Keratinocyte (primary cell): ENCODE data around the gene UTP3. TPM values are rescaled to one million over a fixed set of nuclear protein-coding genes. Genes with fewer than 3 reads are reported as not detected.
"Not testable (repeated sequence)": the region's sequence is repeated elsewhere in the genome, so short reads cannot be mapped to it uniquely, and the experiment has no call there.

ENCODE experiments used
- DNase-seq: peaks from one replicate; pipeline ENCODE4 v3.0.0-alpha.2; 2011; ENCODE audit warnings: low read depth, missing footprints, low spot score
- FAIRE-seq: peaks from 2 replicates; lab custom pipeline; 2011; peaks lifted over from hg19 to GRCh38; lab: Jason Lieb, UNC
- H2AFZ ChIP-seq: 2 replicates; pipeline ENCODE4 v1.6.0; 2012; ENCODE audit warnings: low read length, control low read depth, inconsistent platforms; ENCODE audit not compliant: control insufficient read depth
- H3K27ac ChIP-seq: 2 replicates; pipeline ENCODE4 v1.5.1; 2011; ENCODE audit warnings: low read length; ENCODE audit not compliant: control insufficient read depth, insufficient read depth
- H3K27me3 ChIP-seq: 3 replicates; pipeline ENCODE4 v1.6.0; 2011; ENCODE audit warnings: low read length; ENCODE audit not compliant: control insufficient read depth, insufficient read depth; ENCODE audit errors: extremely low read depth
- H3K36me3 ChIP-seq, 2 experiments: 2 replicates in 1 of 2; 3 replicates in 1 of 2; pipeline ENCODE4 v1.5.1; 2011; ENCODE audit warnings: low read length in 2 of 2, mild to moderate bottlenecking in 1 of 2; ENCODE audit not compliant: control insufficient read depth in 2 of 2, insufficient read depth in 2 of 2; ENCODE audit errors: extremely low read depth in 1 of 2
- H3K4me1 ChIP-seq: 3 replicates; pipeline ENCODE4 v1.5.1; 2011; ENCODE audit warnings: low read length; ENCODE audit not compliant: control insufficient read depth, insufficient read depth; ENCODE audit errors: extremely low read depth
- H3K4me2 ChIP-seq: 3 replicates; pipeline ENCODE4 v1.6.0; 2011; ENCODE audit warnings: low read depth, low read length; ENCODE audit not compliant: control insufficient read depth, insufficient read depth; ENCODE audit errors: extremely low read depth
- H3K4me3 ChIP-seq, 3 experiments: fragments of 200-600 bp in 1 of 3; sonication (generic) in 1 of 3; 2 replicates in 2 of 3; 3 replicates in 1 of 3; pipeline ENCODE4 v1.5.1; 2011 to 2016; ENCODE audit warnings: low read length in 3 of 3, mild to moderate bottlenecking in 3 of 3, control low read depth in 2 of 3, inconsistent platforms in 1 of 3, low read depth in 1 of 3, mixed read lengths in 1 of 3, mixed run types in 1 of 3, moderate library complexity in 1 of 3; ENCODE audit not compliant: control insufficient read depth in 2 of 3, insufficient read depth in 2 of 3; ENCODE audit errors: extremely low read depth in 1 of 3
- H3K79me2 ChIP-seq: 2 replicates; pipeline ENCODE4 v1.6.0; 2012; ENCODE audit warnings: low read length; ENCODE audit not compliant: control insufficient read depth, insufficient read depth
- H3K9ac ChIP-seq: 3 replicates; pipeline ENCODE4 v1.6.0; 2011; ENCODE audit warnings: low read length; ENCODE audit not compliant: control insufficient read depth, insufficient read depth; ENCODE audit errors: extremely low read depth
- H3K9me1 ChIP-seq: 3 replicates; pipeline ENCODE4 v1.6.0; 2011; ENCODE audit warnings: low read length; ENCODE audit not compliant: control insufficient read depth, insufficient read depth; ENCODE audit errors: extremely low read depth
- H3K9me3 ChIP-seq: 2 replicates; pipeline ENCODE4 v1.5.1; 2012; ENCODE audit warnings: low read depth, low read length; ENCODE audit not compliant: control insufficient read depth
- H4K20me1 ChIP-seq: 3 replicates; pipeline ENCODE4 v1.6.0; 2011; ENCODE audit warnings: low read length; ENCODE audit not compliant: control insufficient read depth, insufficient read depth; ENCODE audit errors: extremely low read depth
- CTCF ChIP-seq, 3 experiments: IDR thresholded peaks in 1 of 3; conservative IDR thresholded peaks in 1 of 3; optimal IDR thresholded peaks in 1 of 3; 2 replicates in 2 of 3; 3 replicates in 1 of 3; pipeline versions ENCODE3 to v1.5.1; 2011; ENCODE audit warnings: low read length in 3 of 3, mild to moderate bottlenecking in 3 of 3, moderate library complexity in 2 of 3, control low read depth in 1 of 3, inconsistent platforms in 1 of 3; ENCODE audit not compliant: insufficient read depth in 2 of 3; ENCODE audit errors: extremely low read depth in 1 of 3
- EZH2 ChIP-seq: IDR thresholded peaks from one replicate; pipeline ENCODE4 v1.6.1; 2012; ENCODE audit warnings: inconsistent platforms, mild to moderate bottlenecking, low read length, moderate library complexity
- dilution Hi-C: fragments of 300-500 bp; cut with MboI; formaldehyde crosslinking; loops from one replicate; pipeline ENCODE4 v1.7.0; 2020; ENCODE audit warnings: low sequenced_read_pairs; ENCODE audit not compliant: extremely low pct_ligation_motif_present
- polyA minus RNA-seq, 3 experiments: library from RNA; depleted of rRNA, polyadenylated mRNA; stranded (reverse); fragments of >200 nt; gene quantifications; 1 replicate in 1 of 3; 2 replicates in 1 of 3; 3 replicates in 1 of 3; pipeline ENCODE4 v1.2.3, GENCODE V29; 2011
- polyA plus RNA-seq, 5 experiments: library from polyadenylated mRNA; depleted of rRNA in 3 of 5; stranded (reverse) in 3 of 5; stranded (forward) in 1 of 5; unstranded in 1 of 5; fragments of >200 nt; gene quantifications; 1 replicate in 1 of 5; 2 replicates in 3 of 5; 3 replicates in 1 of 5; pipeline versions ENCODE4 v1.2.1 to v1.2.3, GENCODE V29; 2011 to 2012; ENCODE audit warnings: missing spikeins in 2 of 5, low read depth in 1 of 5, low replicate concordance in 1 of 5

Gene UTP3
- polyA plus RNA-seq (17.0 to 27.7 TPM (median 18.5 TPM) in 3 replicates), polyA minus RNA-seq (3.4 to 5.5 TPM (median 4.3 TPM) in 3 replicates)
- polyA plus RNA-seq (2011; ENCODE audit: low read depth) = 32.6 TPM
- 24.7 and 30.0 TPM in 2 replicates for polyA plus RNA-seq (2011; cell fraction: cytosol; rRNA removed)
- 39.7 and 51.2 TPM in 2 replicates for polyA plus RNA-seq (2011; cell fraction: nucleus; rRNA removed)
- 25.2 and 47.4 TPM in 2 replicates for polyA plus RNA-seq (2012; ENCODE audit: low replicate concordance)
- polyA minus RNA-seq (2011; cell fraction: cytosol; rRNA and poly(A)+ RNA removed) = 5.6 TPM
- polyA minus RNA-seq (2011; cell fraction: nucleus; rRNA and poly(A)+ RNA removed) = 6.6 and 10.5 TPM in 2 replicates

- Histone ChIP-seq H3K4me3 (peak within 1 kb of the TSS; percentile 98 to 100 (median 99)), H3K9me1 (no peaks in the 10 kb centered on the region), H3K27me3 (no peaks in the 10 kb centered on the region), H3K4me1 (peaks cover 19% of the 10 kb centered on the region), H3K4me2 (peak within 1 kb of the TSS; percentile 99), H3K9me3 (no peaks in the 10 kb centered on the region), H3K9ac (peak within 1 kb of the TSS; percentile 92), H3K79me2 (peaks cover 39% of the 10 kb centered on the region), H3K36me3 (peaks cover 0 to 5% of the 10 kb centered on the region in 2 experiments), H2AFZ (peak within 1 kb of the TSS; percentile 99), H3K27ac (peak within 1 kb of the TSS; percentile 90), H4K20me1 (no peaks in the 10 kb centered on the region)
- dilution Hi-C loops = no loop called here
- FAIRE-seq (peak; percentile 88), DNase-seq (peak; percentile 57)
- peak; percentile 95 to 99 (median 98) for TF ChIP-seq CTCF (optimal IDR thresholded peaks at IDR 0.05 in 1 of 3, IDR thresholded peaks at IDR 0.05 in 1 of 3, conservative IDR thresholded peaks at IDR 0.05 in 1 of 3; ENCODE audit: extremely low read depth in 1 of 3, insufficient read depth in 2 of 3, low read length in 3 of 3)
- no peak for TF ChIP-seq EZH2
These were observed at the start of gene UTP3 for GRCh38 chr4:70687821-70688794. UTP3 (plus strand) TSS chr4:70688532; CDS start chr4:70688678, 146 bp downstream.

- no peaks in the 10 kb centered on the region for H3K9me1 ChIP-seq
- H3K4me1 ChIP-seq = no peaks in the 10 kb centered on the region
- no peak overlapping the region for H2AFZ ChIP-seq
- FAIRE-seq = no peak
- no peak overlapping the region for H3K9ac ChIP-seq
- TF ChIP-seq CTCF (optimal IDR thresholded peaks at IDR 0.05 in 1 of 3, IDR thresholded peaks at IDR 0.05 in 1 of 3, conservative IDR thresholded peaks at IDR 0.05 in 1 of 3; ENCODE audit: extremely low read depth in 1 of 3, insufficient read depth in 2 of 3, low read length in 3 of 3) = no peak
- no peak for TF ChIP-seq EZH2
- H3K4me3 ChIP-seq = no peak overlapping the region
- no peaks in the 10 kb centered on the region for H3K9me3 ChIP-seq
- no peaks in the 10 kb centered on the region for H3K27me3 ChIP-seq
- no peaks in the 10 kb centered on the region for H3K36me3 ChIP-seq
- DNase-seq = no peak
- H3K27ac ChIP-seq = no peak overlapping the region
- H4K20me1 ChIP-seq = no peaks in the 10 kb centered on the region
- dilution Hi-C loops = no loop called here
- no peak overlapping the region for H3K4me2 ChIP-seq
- H3K79me2 ChIP-seq = no peaks in the 10 kb centered on the region
These were observed 48.1 kb upstream of the UTP3 start for GRCh38 chr4:70640192-70640591.

- H3K27ac ChIP-seq, H3K4me1 ChIP-seq, DNase-seq, dilution Hi-C loops, H3K9me1 ChIP-seq, FAIRE-seq, H3K36me3 ChIP-seq, H3K9ac ChIP-seq, H3K9me3 ChIP-seq, H3K79me2 ChIP-seq, H3K4me2 ChIP-seq, H2AFZ ChIP-seq, H4K20me1 ChIP-seq, H3K27me3 ChIP-seq, H3K4me3 ChIP-seq: not testable (repeated sequence)
These were observed 37.6 kb upstream of the UTP3 start for GRCh38 chr4:70650741-70651140.
